Measurements from ENCODE around the gene FHIP2A. TPM values are rescaled to one million over a fixed set of nuclear protein-coding genes. Genes with fewer than 3 reads are reported as not detected.
"Not testable (repeated sequence)": the region's sequence is repeated elsewhere in the genome, so short reads cannot be mapped to it uniquely, and the experiment has no call there.

FHIP2A gene
- polyA plus RNA-seq, 1 donor, result 41.6 TPM

DNA sequence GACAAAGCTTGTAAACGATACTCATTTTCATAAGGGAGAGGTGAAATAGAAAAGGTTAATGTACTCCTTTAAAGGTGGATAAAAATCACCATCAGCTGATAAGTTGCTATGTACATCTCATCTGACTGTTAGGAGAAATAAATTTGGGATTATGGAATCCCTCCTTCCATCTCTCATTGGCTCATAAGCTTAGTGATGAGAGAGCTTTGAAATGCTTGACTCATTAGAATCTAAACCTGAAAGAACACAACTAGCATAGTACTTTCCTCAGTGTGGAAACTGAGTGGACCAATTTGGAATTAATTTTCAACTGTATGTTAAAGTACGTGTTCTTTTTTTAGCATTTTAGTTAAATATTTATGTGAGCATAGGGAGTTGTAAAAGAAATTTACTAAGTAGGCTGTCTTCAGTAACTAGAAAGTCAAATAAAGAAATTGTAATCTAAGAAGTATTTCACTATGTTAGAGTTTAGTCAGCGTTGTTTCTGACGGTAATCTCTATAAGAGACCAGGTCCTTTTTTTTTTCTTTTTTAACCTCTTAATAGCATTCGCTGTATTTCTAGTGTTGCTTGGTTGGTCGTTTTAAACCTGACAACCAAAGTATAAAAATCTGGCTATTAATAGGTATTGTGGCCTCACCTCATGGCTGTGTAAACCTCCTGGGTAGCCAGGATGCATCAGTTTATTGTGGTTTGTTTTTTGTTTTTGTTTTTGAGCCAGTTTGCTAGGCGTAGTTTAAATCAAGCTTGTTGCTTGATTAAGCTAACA is 34.4 kb downstream of the FHIP2A start:
- DNase-seq, result no peak

DNA sequence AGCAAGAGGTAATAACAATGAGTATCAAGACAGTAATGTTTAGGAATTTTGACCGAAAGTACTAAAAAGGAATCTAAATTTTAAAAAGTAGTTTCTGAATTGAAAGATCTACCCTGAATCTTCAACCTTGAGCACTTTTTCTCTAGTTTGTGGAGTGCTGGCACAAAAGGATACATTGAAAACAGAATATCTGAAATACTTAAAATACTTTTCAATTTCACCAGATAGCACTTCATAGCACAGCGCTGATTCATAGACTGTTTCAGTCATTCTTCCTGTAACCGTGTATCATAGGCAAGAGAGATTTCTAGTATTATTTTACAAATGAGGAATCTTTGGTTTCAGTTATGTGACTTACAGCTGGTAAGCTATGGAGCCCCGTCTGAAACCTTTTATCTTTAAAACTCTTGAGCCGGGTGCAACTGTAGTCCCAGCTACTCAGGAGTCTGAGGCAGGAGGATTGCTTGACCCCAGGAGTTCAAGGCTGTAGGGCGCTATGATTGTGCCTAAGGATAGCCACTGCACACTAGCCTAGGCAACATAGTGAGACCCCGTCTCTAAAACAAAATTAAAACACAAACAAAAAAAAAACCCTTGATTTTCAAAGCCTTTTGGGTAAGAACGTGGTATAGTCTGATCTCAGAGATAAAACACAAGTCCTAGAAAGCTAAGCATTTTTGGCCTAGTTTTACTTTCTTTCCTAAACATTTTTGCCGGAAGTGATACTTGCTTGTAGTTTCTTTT is 35.1 kb downstream of the FHIP2A start:
- DNase-seq, result no peak

- DNase-seq, result not testable (repeated sequence)
Measured at GRCh38 chr10:114857288-114857565, 35.6 kb downstream of the FHIP2A start.

GRCh38 chr10:114857922-114858629 is 36.5 kb downstream of the FHIP2A start:
- no peak for DNase-seq

DNA sequence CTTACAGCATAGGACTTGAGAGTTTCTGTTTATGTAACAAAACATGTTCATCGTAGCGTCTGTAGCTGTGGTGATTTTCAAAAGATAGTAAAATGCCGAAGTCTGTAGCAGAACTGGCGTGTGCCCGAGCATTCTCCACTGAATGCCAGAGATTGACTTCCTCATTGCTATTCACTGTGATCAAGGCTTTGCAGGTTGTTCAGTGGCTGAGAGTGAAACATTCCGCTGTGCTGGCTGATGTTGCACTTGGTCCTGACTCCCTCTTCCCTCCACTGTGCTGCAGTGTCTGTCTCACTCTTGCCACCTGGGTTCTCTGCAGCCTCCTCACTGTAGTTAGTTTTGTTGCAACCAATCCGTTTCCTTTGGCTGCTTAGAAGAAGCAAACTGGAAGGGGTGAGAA is 37.6 kb downstream of the FHIP2A start:
- no peak for DNase-seq

DNA sequence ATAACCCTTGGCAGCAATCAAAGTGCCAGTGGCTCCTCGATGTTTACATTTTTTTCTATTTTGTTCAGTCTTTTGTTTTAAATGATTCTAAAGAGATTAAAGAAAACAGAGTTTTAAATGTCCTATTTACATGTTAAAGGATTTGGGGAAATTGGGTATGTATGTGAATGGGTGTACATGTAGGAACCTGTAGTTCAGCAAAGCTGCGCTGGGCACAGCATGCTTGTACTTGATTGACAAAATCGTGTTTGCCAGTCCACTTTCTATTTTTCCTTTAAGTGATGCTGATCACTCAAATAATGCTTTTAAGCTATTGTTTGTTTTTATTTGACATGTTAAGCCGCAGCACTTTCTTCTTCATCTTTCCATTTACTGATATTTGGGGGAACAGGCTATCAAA is 40.9 kb downstream of the FHIP2A start:
- DNase-seq, result no peak

DNA sequence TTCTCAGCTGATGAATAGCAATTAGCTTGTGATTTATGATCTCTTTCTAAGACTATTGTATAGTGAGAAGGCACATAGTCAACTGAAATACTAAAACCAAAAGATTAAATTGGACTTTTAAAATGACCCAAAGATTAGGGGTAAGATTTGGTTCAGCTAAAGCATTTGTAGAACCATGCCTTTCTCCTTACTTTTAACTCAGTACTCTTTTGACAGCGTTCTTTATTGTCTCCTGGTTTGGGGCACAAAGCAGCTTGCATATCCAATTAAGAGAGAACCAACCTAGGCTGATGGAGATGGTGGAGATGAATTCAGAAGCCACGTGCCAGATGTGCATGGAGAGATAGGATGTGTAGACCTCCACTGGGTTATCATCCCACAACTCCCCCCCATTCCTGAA is 45.8 kb downstream of the FHIP2A start:
- DNase-seq, result no peak

DNA sequence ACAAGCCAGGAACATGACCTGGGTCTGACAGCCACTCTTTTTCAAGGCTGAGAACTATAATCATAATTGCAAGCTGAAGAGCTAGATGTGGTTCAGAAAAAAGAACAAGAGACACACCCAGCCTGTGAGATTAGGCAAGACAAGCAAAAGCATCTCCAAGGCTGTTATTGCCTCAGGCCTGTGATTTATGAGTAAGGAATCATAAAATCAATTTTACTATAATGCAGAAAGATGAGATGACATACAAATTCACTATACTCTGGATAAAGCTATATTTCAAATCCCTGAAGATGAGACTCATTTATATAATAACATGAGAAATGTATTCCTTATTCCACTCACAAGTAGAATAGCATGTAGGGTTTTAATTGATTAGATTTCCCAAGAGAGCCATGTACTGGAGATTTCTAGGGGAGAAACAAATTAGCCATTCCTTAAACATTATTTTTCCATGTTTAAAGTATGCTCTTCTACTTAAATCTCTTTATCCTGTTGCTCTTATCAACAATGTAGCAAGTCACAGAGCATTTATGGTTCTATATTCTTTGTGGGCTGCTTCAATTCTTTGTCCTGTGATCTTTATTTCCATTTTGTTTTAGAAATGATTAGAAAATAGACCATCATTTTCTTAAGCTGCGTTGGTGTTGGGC is 47.4 kb downstream of the FHIP2A start:
- no peak for DNase-seq

GRCh38 chr10:114869520-114869892 is 47.9 kb downstream of the FHIP2A start:
- DNase-seq, result no peak

GRCh38 chr10:114870486-114870885 is 48.9 kb downstream of the FHIP2A start:
- no peak for DNase-seq

GRCh38 chr10:114871379-114871778 is 49.8 kb downstream of the FHIP2A start:
- no peak for DNase-seq

Other genes starting within 250 kb of the FHIP2A start
- 132 TPM for gene ABLIM1, start 163.5 kb upstream of the FHIP2A start, polyA plus RNA-seq (ENCODE audit: insufficient read length)
- gene TRUB1, start 116.4 kb downstream of the FHIP2A start, polyA plus RNA-seq (ENCODE audit: insufficient read length), result 37.4 TPM

Measured in left kidney (tissue), 2 donors.